Measurements from ENCODE around the gene PIP5K1A. TPM values are rescaled to one million over a fixed set of nuclear protein-coding genes. Genes with fewer than 3 reads are reported as not detected.

Gene PIP5K1A, protein sequence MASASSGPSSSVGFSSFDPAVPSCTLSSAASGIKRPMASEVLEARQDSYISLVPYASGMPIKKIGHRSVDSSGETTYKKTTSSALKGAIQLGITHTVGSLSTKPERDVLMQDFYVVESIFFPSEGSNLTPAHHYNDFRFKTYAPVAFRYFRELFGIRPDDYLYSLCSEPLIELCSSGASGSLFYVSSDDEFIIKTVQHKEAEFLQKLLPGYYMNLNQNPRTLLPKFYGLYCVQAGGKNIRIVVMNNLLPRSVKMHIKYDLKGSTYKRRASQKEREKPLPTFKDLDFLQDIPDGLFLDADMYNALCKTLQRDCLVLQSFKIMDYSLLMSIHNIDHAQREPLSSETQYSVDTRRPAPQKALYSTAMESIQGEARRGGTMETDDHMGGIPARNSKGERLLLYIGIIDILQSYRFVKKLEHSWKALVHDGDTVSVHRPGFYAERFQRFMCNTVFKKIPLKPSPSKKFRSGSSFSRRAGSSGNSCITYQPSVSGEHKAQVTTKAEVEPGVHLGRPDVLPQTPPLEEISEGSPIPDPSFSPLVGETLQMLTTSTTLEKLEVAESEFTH
- total RNA-seq, result 10 to 100 TPM; 56.9 to 76.5 (median 59.5) TPM
- polyA plus RNA-seq, result 10 to 100 TPM; 11.7 to 23.1 TPM
- total RNA-seq, result 66.2 reads per million, percentile 77 among the genes with 10 or more reads in this experiment

DNA sequence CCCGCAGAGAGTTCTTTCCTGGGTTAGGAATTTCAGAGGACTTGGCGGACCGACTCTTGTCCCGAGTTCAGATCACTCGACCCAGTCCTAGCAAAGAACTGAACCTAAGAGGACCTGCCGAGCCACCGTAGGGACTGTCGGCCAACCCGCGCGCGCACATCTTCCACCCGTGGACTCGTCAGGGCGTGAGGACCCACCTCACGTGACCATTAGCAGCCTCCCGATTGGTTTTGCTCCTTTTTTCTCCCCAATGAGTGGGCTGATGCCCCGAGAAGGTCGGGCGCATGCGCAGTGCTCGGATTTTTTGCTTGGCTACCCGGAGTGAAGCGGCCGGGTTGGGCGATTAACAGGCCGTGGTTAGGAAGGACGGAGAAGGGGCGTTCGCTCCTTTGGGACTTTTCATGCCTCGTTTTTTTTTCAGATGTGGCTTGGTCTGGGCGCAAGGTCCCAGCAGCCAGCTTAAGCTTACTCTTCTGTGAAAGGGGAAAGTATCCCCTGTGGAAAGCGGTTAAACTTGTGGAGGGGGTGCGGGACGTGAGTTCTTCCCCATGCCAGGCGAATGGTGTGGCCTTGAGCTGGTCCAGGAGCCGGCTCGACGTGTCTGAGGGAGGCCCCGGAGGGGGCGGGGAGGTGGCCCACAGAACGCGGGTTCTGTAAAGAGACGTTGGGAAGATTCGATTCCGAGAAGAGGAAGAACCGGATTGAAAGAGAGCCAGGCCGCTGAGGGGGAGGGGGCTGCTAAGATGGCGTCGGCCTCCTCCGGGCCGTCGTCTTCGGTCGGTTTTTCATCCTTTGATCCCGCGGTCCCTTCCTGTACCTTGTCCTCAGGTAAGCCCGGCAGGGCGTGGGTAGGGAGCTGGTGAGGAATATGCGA, at the start of gene PIP5K1A:
PIP5K1A (plus strand) TSS at position 299 of the 874 bp plus-strand sequence; CDS start at position 744, 445 bp downstream.
- CTCF ChIA-PET, result interaction anchor here (0.9 kb wide), 1 partner anchor 24 kb away, joined by 3 read pairs; no protein-coding TSS in a partner anchor
- H3K36me3 ChIP-seq (ENCODE audit: control insufficient read depth in 2 of 3, insufficient read depth in 3 of 3, low read length in 3 of 3), result peaks cover 0 to 10% (median 0%) of the 10 kb centered on the region in 3 experiments
- Mint-ChIP-seq H3K9me3 (peaks cover 0 to 6% (median 0%) of the 10 kb centered on the region in 11 donors), H3K27me3 (peaks cover 0 to 12% (median 0%) of the 10 kb centered on the region in 5 donors), H3K4me3 (peak within 1 kb of the TSS; percentile 93 to 100 (median 98)), H3K36me3 (peaks cover 0 to 15% (median 4%) of the 10 kb centered on the region in 5 donors), H3K4me1 (peaks cover 31 to 56% (median 46%) of the 10 kb centered on the region in 7 donors), H3K27ac (peak within 1 kb of the TSS; percentile 95 to 99 (median 98))
- no peaks in the 10 kb centered on the region for H3K27me3 ChIP-seq (ENCODE audit: control insufficient read depth in 2 of 2, insufficient read depth in 2 of 2, low read length in 2 of 2)
- DNase-seq (peak; percentile 96 to 99 (median 97)), ATAC-seq (peak; percentile 98)
- peak within 1 kb of the TSS; percentile 83 for H3K4me3 ChIP-seq (ENCODE audit: low read length)
- POLR2A ChIA-PET, result interaction anchor here (0.7 to 1.5 kb wide), 9 partner anchors 9 to 152 kb away, joined by 3 to 17 read pairs (median 3); partner anchors contain the start of genes VPS72 and ZNF687
- intact Hi-C loops (cut with micrococcal nuclease), result loop anchor here (1.0 to 2.0 kb wide), 13 partner anchors 8 to 564 kb away; partner anchors contain the start of genes LYSMD1 (in 2 of the 2), PSMB4 (in 2 of the 2), VPS72 (in 2 of the 2) and MRPL9 (in 1 of the 2)
- H3K9me3 ChIP-seq (ENCODE audit: control insufficient read depth in 2 of 3, low read length in 3 of 3), result no peaks in the 10 kb centered on the region
- H3K4me1 ChIP-seq (ENCODE audit: control insufficient read depth in 2 of 2, insufficient read depth in 2 of 2, low read length in 2 of 2), result peaks cover 11% of the 10 kb centered on the region in 2 donors
- H3K27ac ChIP-seq (ENCODE audit: low read depth, low read length), result peak within 1 kb of the TSS; percentile 88

DNA sequence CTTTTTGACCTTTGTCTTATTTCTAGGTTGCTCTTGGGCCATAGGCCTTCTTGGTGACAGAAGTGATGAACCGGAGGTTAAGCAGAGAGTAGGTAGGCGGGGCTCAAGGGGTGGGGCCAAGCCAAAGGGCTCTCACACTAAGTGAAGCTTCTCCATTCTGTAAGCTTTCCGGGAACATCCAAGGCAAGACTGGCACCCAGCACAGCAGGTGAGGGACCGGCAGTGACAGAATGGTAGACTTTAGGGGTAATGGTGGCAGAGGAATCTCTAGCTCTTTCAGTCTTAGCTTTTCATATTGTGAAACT, 41.9 kb upstream of the PIP5K1A start, which contains the start of gene TNFAIP8L2:
TNFAIP8L2 (plus strand) TSS at position 135 of the 305 bp plus-strand sequence. CDS start 2,049 bp downstream, outside the sequence.
- H3K36me3 Mint-ChIP-seq, result peaks cover 0 to 36% (median 23%) of the 10 kb centered on the region in 5 donors
- Histone ChIP-seq H3K36me3 (ENCODE audit: control insufficient read depth in 2 of 3, insufficient read depth in 3 of 3, low read length in 3 of 3) (peaks cover 0 to 16% (median 3%) of the 10 kb centered on the region in 3 experiments), H3K4me1 (ENCODE audit: control insufficient read depth in 2 of 2, insufficient read depth in 2 of 2, low read length in 2 of 2) (peaks cover 23 to 27% of the 10 kb centered on the region in 2 donors), H3K4me3 (ENCODE audit: low read length) (peak within 1 kb of the TSS; percentile 98), H3K27me3 (ENCODE audit: control insufficient read depth in 2 of 2, insufficient read depth in 2 of 2, low read length in 2 of 2) (no peaks in the 10 kb centered on the region), H3K9me3 (ENCODE audit: control insufficient read depth in 2 of 3, low read length in 3 of 3) (no peaks in the 10 kb centered on the region), H3K27ac (ENCODE audit: low read depth, low read length) (peak within 1 kb of the TSS; percentile 78)
- intact Hi-C loops (cut with micrococcal nuclease), result loop anchor here (1.0 to 10.0 kb wide), 18 partner anchors 10 to 595 kb away; partner anchors contain the start of genes SEMA6C (in 2 of the 2), GABPB2 (in 1 of the 2), GOLPH3L (in 1 of the 2) and MINDY1 (in 1 of the 2)
- ChIA-PET POLR2A (interaction anchor here (0.5 to 6.9 kb wide), 38 partner anchors 9 to 793 kb away, joined by 3 to 76 read pairs (median 4); partner anchors contain the start of genes C1orf56, CDC42SE1, LYSMD1 and MINDY1), CTCF (interaction anchor here (0.5 to 6.6 kb wide), 23 partner anchors 9 to 593 kb away, joined by 3 to 130 read pairs (median 4); partner anchors contain the start of genes C1orf56, CDC42SE1, GABPB2 and LYSMD1)
- H3K4me1 Mint-ChIP-seq, result peaks cover 34 to 61% (median 46%) of the 10 kb centered on the region in 7 donors
- H3K4me3 Mint-ChIP-seq, result peak within 1 kb of the TSS; percentile 93 to 100 (median 99)
- ATAC-seq (peak; percentile 90), DNase-seq (peak in 7 of 9 donors; percentile 50 to 75 (median 66))
- H3K27me3 Mint-ChIP-seq, result no peaks in the 10 kb centered on the region
- peak within 1 kb of the TSS; percentile 88 to 97 (median 95) for H3K27ac Mint-ChIP-seq
- H3K9me3 Mint-ChIP-seq, result no peaks in the 10 kb centered on the region

DNA sequence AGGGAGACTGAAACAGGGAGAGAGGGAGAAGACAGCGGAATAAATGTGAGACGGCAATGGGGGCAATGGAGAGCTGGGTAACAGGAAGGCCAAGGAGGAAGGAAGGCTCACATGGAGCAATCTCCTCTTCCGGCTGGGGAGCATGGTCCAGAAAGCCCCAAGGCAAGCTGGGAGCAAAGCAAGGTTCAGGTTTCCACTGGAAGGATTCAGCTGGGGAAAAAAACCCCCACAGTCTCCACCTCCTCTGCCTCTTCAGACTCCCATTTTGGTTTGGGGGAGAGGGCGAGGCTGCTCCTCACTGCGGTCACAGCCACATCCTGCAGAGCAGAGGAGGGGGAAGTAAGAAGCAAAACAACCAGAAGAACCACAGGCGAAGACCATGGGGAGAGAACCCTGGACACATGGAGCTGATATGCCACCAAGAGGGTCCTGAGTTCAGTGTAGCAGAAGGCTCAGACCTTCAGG, 41.3 kb upstream of the PIP5K1A start:
- ChIA-PET POLR2A (interaction anchor here (0.5 to 6.9 kb wide), 45 partner anchors 9 to 793 kb away, joined by 3 to 76 read pairs (median 4); partner anchors contain the start of genes C1orf56, CDC42SE1, LYSMD1 and MCL1), CTCF (interaction anchor here (0.5 to 6.6 kb wide), 29 partner anchors 9 to 594 kb away, joined by 3 to 130 read pairs (median 4); partner anchors contain the start of genes C1orf56, CDC42SE1, GABPB2 and LYSMD1)
- Histone ChIP-seq H3K36me3 (ENCODE audit: control insufficient read depth in 2 of 3, insufficient read depth in 3 of 3, low read length in 3 of 3) (peaks cover 0 to 16% (median 3%) of the 10 kb centered on the region in 3 experiments), H3K9me3 (ENCODE audit: control insufficient read depth in 2 of 3, low read length in 3 of 3) (no peaks in the 10 kb centered on the region), H3K4me3 (ENCODE audit: low read length) (peak overlapping the region; percentile 98), H3K27me3 (ENCODE audit: control insufficient read depth in 2 of 2, insufficient read depth in 2 of 2, low read length in 2 of 2) (no peaks in the 10 kb centered on the region), H3K27ac (ENCODE audit: low read depth, low read length) (peak overlapping the region; percentile 78), H3K4me1 (ENCODE audit: control insufficient read depth in 2 of 2, insufficient read depth in 2 of 2, low read length in 2 of 2) (peaks cover 23 to 27% of the 10 kb centered on the region in 2 donors)
- Mint-ChIP-seq H3K36me3 (peaks cover 0 to 42% (median 28%) of the 10 kb centered on the region in 5 donors), H3K9me3 (no peaks in the 10 kb centered on the region), H3K4me3 (peak overlapping the region; percentile 93 to 100 (median 99)), H3K27ac (peak overlapping the region; percentile 88 to 97 (median 95)), H3K27me3 (no peaks in the 10 kb centered on the region), H3K4me1 (peaks cover 39 to 67% (median 52%) of the 10 kb centered on the region in 7 donors)
- peak; percentile 55 for ATAC-seq
- intact Hi-C loops (cut with micrococcal nuclease), result loop anchor here (1.0 to 10.0 kb wide), 9 partner anchors 8 to 542 kb away; partner anchors contain the start of genes LYSMD1 (in 2 of the 2), GOLPH3L (in 1 of the 2), MINDY1 (in 1 of the 2) and PIP5K1A (in 1 of the 2)
- peak in 8 of 9 donors; percentile 65 to 80 (median 74) for DNase-seq

DNA sequence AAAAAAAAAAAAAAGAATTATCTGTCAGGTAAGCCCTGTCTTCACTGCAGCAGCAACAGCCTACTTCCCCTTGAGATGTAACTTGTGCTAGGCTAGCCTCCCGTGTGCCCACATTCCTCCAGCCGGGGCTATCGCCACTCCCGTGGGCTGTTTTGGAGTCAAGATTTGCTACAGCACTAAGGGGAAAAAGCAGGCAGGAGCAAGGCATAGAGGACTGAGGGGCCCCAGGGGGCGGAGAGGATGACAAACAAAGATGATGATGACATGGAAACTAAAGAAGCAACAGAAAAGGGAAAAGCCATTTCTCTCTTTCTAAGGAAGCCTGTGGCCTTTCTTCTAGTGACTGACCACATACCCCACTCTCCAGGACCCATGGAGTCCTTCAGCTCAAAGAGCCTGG, 40.0 kb upstream of the PIP5K1A start:
- H3K4me1 Mint-ChIP-seq, result peaks cover 46 to 77% (median 60%) of the 10 kb centered on the region in 7 donors
- intact Hi-C loops (cut with micrococcal nuclease), result loop anchor here (5.0 to 10.0 kb wide), 3 partner anchors 151 to 544 kb away; partner anchors contain the start of genes GOLPH3L (in 1 of the 2), MINDY1 (in 1 of the 2) and PRUNE1 (in 1 of the 2)
- peaks cover 23 to 27% of the 10 kb centered on the region in 2 donors for H3K4me1 ChIP-seq (ENCODE audit: control insufficient read depth in 2 of 2, insufficient read depth in 2 of 2, low read length in 2 of 2)

More for the DNA sequence above, 40.0 kb upstream of the PIP5K1A start:
- Histone ChIP-seq H3K36me3 (ENCODE audit: control insufficient read depth in 2 of 3, insufficient read depth in 3 of 3, low read length in 3 of 3) (peaks cover 0 to 16% (median 3%) of the 10 kb centered on the region in 3 experiments), H3K27me3 (ENCODE audit: control insufficient read depth in 2 of 2, insufficient read depth in 2 of 2, low read length in 2 of 2) (no peaks in the 10 kb centered on the region), H3K4me3 (ENCODE audit: low read length) (peak overlapping the region; percentile 98), H3K27ac (ENCODE audit: low read depth, low read length) (peak overlapping the region; percentile 78), H3K9me3 (ENCODE audit: control insufficient read depth in 2 of 3, low read length in 3 of 3) (no peaks in the 10 kb centered on the region)
- peak in 4 of 9 donors; percentile 13 to 66 (median 38) for DNase-seq
- H3K36me3 Mint-ChIP-seq, result peaks cover 0 to 42% (median 36%) of the 10 kb centered on the region in 5 donors
- H3K9me3 Mint-ChIP-seq, result no peaks in the 10 kb centered on the region
- ChIA-PET CTCF (interaction anchor here (0.7 to 6.6 kb wide), 3 partner anchors 10 to 59 kb away, joined by 3 to 130 read pairs (median 3); partner anchors contain the start of gene VPS72), POLR2A (interaction anchor here (0.7 to 6.9 kb wide), 15 partner anchors 10 to 795 kb away, joined by 3 to 76 read pairs (median 12); partner anchors contain the start of genes CDC42SE1, LYSMD1, MLLT11 and RPRD2)
- H3K27me3 Mint-ChIP-seq, result no peaks in the 10 kb centered on the region
- peak overlapping the region; percentile 88 to 97 (median 95) for H3K27ac Mint-ChIP-seq
- peak overlapping the region; percentile 93 to 100 (median 99) for H3K4me3 Mint-ChIP-seq
- no peak for ATAC-seq
